Measurements from ENCODE around the gene PHF2.

GRCh38 chr9:93668261-93668871 lies 92.0 kb downstream of the PHF2 start:
- no peak for TF ChIP-seq POLR2A (IDR thresholded peaks at IDR 0.05; ENCODE audit: low read depth, low read length)
- TF ChIP-seq TAF1 (IDR thresholded peaks at IDR 0.05; ENCODE audit: borderline replicate concordance, low read depth, low read length) = no peak
- TF ChIP-seq POLR2AphosphoS5 (IDR thresholded peaks at IDR 0.05; ENCODE audit: low read depth, low read length) = no peak

Data from GM12892 (cell line).